ENCODE results near the gene SCARB1.
"Not testable (repeated sequence)": the region's sequence is repeated elsewhere in the genome, so short reads cannot be mapped to it uniquely, and the experiment has no call there.

The SCARB1 gene

GRCh38 chr12:124863416-124864325 lies at the start of gene SCARB1:
SCARB1 (minus strand) TSS chr12:124863864; CDS start chr12:124863720, 144 bp downstream.
- DNase-seq (ENCODE audit: extremely low spot score, insufficient read length, low read depth): peak; percentile 96
- FAIRE-seq: peak; percentile 57

- FAIRE-seq; DNase-seq (ENCODE audit: extremely low spot score, insufficient read length, low read depth): not testable (repeated sequence)
Measured at GRCh38 chr12:124912529-124913287, 49.0 kb upstream of the SCARB1 start.

- DNase-seq (ENCODE audit: extremely low spot score, insufficient read length, low read depth); FAIRE-seq: not testable (repeated sequence)
Measured at GRCh38 chr12:124911521-124911920, 47.9 kb upstream of the SCARB1 start.

GRCh38 chr12:124910561-124911478 lies 47.2 kb upstream of the SCARB1 start:
- no peak for FAIRE-seq
- DNase-seq (ENCODE audit: extremely low spot score, insufficient read length, low read depth): no peak

GRCh38 chr12:124909831-124910560 lies 46.3 kb upstream of the SCARB1 start:
- FAIRE-seq: no peak
- no peak for DNase-seq (ENCODE audit: extremely low spot score, insufficient read length, low read depth)

- no peak for DNase-seq (ENCODE audit: extremely low spot score, insufficient read length, low read depth)
- peak; percentile 83 for FAIRE-seq
Measured at GRCh38 chr12:124906606-124907261, 43.1 kb upstream of the SCARB1 start.

GRCh38 chr12:124904306-124905098 lies 40.8 kb upstream of the SCARB1 start:
- FAIRE-seq (no peak), DNase-seq (ENCODE audit: extremely low spot score, insufficient read length, low read depth) (no peak)

GRCh38 chr12:124902916-124903315 lies 39.3 kb upstream of the SCARB1 start:
- DNase-seq (ENCODE audit: extremely low spot score, insufficient read length, low read depth): no peak
- peak; percentile 71 for FAIRE-seq

- FAIRE-seq: no peak
- no peak for DNase-seq (ENCODE audit: extremely low spot score, insufficient read length, low read depth)
Measured at GRCh38 chr12:124901003-124901402, 37.3 kb upstream of the SCARB1 start.

- FAIRE-seq; DNase-seq (ENCODE audit: extremely low spot score, insufficient read length, low read depth): not testable (repeated sequence)
Measured at GRCh38 chr12:124900345-124900795, 36.7 kb upstream of the SCARB1 start.

GRCh38 chr12:124898923-124899294 lies 35.2 kb upstream of the SCARB1 start:
- no peak for FAIRE-seq
- no peak for DNase-seq (ENCODE audit: extremely low spot score, insufficient read length, low read depth)

- FAIRE-seq: peak; percentile 76
Measured at GRCh38 chr12:124898200-124898922, 34.7 kb upstream of the SCARB1 start.

GRCh38 chr12:124896461-124896860 lies 32.8 kb upstream of the SCARB1 start:
- no peak for FAIRE-seq
- no peak for DNase-seq (ENCODE audit: extremely low spot score, insufficient read length, low read depth)

More at GRCh38 chr12:124898200-124898922, 34.7 kb upstream of the SCARB1 start:
- no peak for DNase-seq (ENCODE audit: extremely low spot score, insufficient read length, low read depth)

GRCh38 chr12:124893792-124894516 lies 30.3 kb upstream of the SCARB1 start:
- DNase-seq (ENCODE audit: extremely low spot score, insufficient read length, low read depth): no peak
- peak; percentile 71 for FAIRE-seq

GRCh38 chr12:124888260-124888659 lies 24.6 kb upstream of the SCARB1 start:
- FAIRE-seq: no peak
- DNase-seq (ENCODE audit: extremely low spot score, insufficient read length, low read depth): no peak

- not testable (repeated sequence) for FAIRE-seq
Measured at GRCh38 chr12:124887766-124888165, 24.1 kb upstream of the SCARB1 start.

More at GRCh38 chr12:124887766-124888165, 24.1 kb upstream of the SCARB1 start:
- DNase-seq (ENCODE audit: extremely low spot score, insufficient read length, low read depth): not testable (repeated sequence)

All from GM18507 (cell line).